ENCODE results near the gene PARD3B. TPM values are rescaled to one million over a fixed set of nuclear protein-coding genes. Genes with fewer than 3 reads are reported as not detected.

Gene PARD3B
- total RNA-seq, 1 donor from 2014 or later = 29.7 TPM

- no peak for DNase-seq (ENCODE audit: low spot score, unreplicated experiment)
- TF ChIP-seq, protein P1, sequence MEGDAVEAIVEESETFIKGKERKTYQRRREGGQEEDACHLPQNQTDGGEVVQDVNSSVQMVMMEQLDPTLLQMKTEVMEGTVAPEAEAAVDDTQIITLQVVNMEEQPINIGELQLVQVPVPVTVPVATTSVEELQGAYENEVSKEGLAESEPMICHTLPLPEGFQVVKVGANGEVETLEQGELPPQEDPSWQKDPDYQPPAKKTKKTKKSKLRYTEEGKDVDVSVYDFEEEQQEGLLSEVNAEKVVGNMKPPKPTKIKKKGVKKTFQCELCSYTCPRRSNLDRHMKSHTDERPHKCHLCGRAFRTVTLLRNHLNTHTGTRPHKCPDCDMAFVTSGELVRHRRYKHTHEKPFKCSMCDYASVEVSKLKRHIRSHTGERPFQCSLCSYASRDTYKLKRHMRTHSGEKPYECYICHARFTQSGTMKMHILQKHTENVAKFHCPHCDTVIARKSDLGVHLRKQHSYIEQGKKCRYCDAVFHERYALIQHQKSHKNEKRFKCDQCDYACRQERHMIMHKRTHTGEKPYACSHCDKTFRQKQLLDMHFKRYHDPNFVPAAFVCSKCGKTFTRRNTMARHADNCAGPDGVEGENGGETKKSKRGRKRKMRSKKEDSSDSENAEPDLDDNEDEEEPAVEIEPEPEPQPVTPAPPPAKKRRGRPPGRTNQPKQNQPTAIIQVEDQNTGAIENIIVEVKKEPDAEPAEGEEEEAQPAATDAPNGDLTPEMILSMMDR (IDR thresholded peaks at IDR 0.05; ENCODE audit: unreplicated experiment) = no peak
- Mint-ChIP-seq H3K27ac (no peak overlapping the region), H3K9me3 (ENCODE audit: low read depth) (no peaks in the 10 kb centered on the region), H3K4me1 (ENCODE audit: low read depth) (no peaks in the 10 kb centered on the region), H3K4me3 (ENCODE audit: low read depth) (no peak overlapping the region), H3K27me3 (no peaks in the 10 kb centered on the region), H3K36me3 (ENCODE audit: insufficient read depth) (peaks cover 7% of the 10 kb centered on the region)
Measured at GRCh38 chr2:204748286-204748685, 203.0 kb downstream of the PARD3B start.

- Mint-ChIP-seq H3K4me3 (ENCODE audit: low read depth) (no peak overlapping the region), H3K27ac (no peak overlapping the region), H3K4me1 (ENCODE audit: low read depth) (no peaks in the 10 kb centered on the region), H3K27me3 (no peaks in the 10 kb centered on the region), H3K36me3 (ENCODE audit: insufficient read depth) (peaks cover 7% of the 10 kb centered on the region), H3K9me3 (ENCODE audit: low read depth) (no peaks in the 10 kb centered on the region)
- TF ChIP-seq, protein P1 (IDR thresholded peaks at IDR 0.05; ENCODE audit: unreplicated experiment) = no peak
- DNase-seq (ENCODE audit: low spot score, unreplicated experiment) = no peak
Measured at GRCh38 chr2:204749319-204749718, 204.0 kb downstream of the PARD3B start.

DNA sequence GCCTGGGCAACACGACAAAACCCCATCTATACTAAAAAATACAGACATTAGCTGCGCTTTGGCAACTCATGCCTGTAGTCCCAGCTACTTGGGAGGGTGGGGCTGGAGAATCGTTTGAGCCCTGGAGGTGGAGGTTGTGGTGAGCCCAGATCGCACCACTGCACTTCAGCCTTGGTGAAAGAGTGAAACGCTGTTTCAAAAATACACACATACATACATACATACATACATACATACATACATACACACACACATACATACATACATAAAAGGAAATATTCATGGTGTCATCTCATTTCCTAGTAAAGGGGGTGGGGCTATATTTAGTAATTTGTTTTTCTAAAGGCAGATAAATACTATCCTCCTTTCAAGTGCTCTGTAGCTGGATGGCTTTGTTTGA is 205.1 kb downstream of the PARD3B start:
- H3K4me3 Mint-ChIP-seq (ENCODE audit: low read depth) = no peak overlapping the region
- DNase-seq (ENCODE audit: low spot score, unreplicated experiment) = no peak
- TF ChIP-seq, protein P1 (IDR thresholded peaks at IDR 0.05; ENCODE audit: unreplicated experiment) = no peak
- H3K36me3 Mint-ChIP-seq (ENCODE audit: insufficient read depth) = peaks cover 7% of the 10 kb centered on the region
- H3K27me3 Mint-ChIP-seq = no peaks in the 10 kb centered on the region
- H3K9me3 Mint-ChIP-seq (ENCODE audit: low read depth) = no peaks in the 10 kb centered on the region
- H3K4me1 Mint-ChIP-seq (ENCODE audit: low read depth) = no peaks in the 10 kb centered on the region
- H3K27ac Mint-ChIP-seq = no peak overlapping the region

- H3K27ac Mint-ChIP-seq = no peak overlapping the region
- H3K4me1 Mint-ChIP-seq (ENCODE audit: low read depth) = no peaks in the 10 kb centered on the region
- peaks cover 6% of the 10 kb centered on the region for H3K36me3 Mint-ChIP-seq (ENCODE audit: insufficient read depth)
- DNase-seq (ENCODE audit: low spot score, unreplicated experiment) = no peak
- H3K4me3 Mint-ChIP-seq (ENCODE audit: low read depth) = no peak overlapping the region
- TF ChIP-seq, protein P1 (IDR thresholded peaks at IDR 0.05; ENCODE audit: unreplicated experiment) = no peak
- H3K9me3 Mint-ChIP-seq (ENCODE audit: low read depth) = no peaks in the 10 kb centered on the region
- no peaks in the 10 kb centered on the region for H3K27me3 Mint-ChIP-seq
Measured at GRCh38 chr2:204751472-204751871, 206.2 kb downstream of the PARD3B start.

DNA sequence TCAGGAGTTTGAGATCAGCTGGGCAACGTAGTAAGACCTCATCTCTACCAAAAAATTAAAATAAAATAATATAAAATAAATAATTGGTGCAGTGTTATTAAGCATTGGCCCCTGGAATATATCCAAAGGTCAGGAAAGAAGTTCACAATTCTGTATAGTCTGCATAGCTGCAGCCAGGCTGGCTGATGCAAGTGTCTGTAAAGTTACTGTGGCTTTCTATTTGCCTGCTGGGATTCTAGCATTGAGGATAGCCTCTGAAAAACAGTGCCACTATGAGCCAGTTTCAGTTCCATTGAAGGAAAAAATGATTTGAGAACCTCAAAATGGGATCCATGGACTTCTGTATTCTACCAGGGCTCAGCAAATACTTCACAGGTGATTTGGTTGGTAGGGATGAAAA is 208.6 kb downstream of the PARD3B start:
- TF ChIP-seq, protein P1 (IDR thresholded peaks at IDR 0.05; ENCODE audit: unreplicated experiment) = no peak
- Mint-ChIP-seq H3K9me3 (ENCODE audit: low read depth) (peaks cover 3% of the 10 kb centered on the region), H3K27me3 (no peaks in the 10 kb centered on the region), H3K4me3 (ENCODE audit: low read depth) (no peak overlapping the region), H3K4me1 (ENCODE audit: low read depth) (peaks cover 2% of the 10 kb centered on the region), H3K36me3 (ENCODE audit: insufficient read depth) (no peaks in the 10 kb centered on the region), H3K27ac (no peak overlapping the region)
- DNase-seq (ENCODE audit: low spot score, unreplicated experiment) = no peak

Measured in progenitor cell of endocrine pancreas (in vitro differentiated cells).